HG02571 (cell line): Measurements from ENCODE around the gene CALML4.
"Not testable (repeated sequence)": the region's sequence is repeated elsewhere in the genome, so short reads cannot be mapped to it uniquely, and the experiment has no call there.

Experiments used
- ATAC-seq: cut with Tn5 transposase; IDR thresholded peaks from one replicate; pipeline ENCODE4 v1.9.1; 2021; ENCODE audit warnings: mild to moderate bottlenecking, moderate library complexity; ENCODE audit not compliant: unreplicated experiment

Gene CALML4

DNA sequence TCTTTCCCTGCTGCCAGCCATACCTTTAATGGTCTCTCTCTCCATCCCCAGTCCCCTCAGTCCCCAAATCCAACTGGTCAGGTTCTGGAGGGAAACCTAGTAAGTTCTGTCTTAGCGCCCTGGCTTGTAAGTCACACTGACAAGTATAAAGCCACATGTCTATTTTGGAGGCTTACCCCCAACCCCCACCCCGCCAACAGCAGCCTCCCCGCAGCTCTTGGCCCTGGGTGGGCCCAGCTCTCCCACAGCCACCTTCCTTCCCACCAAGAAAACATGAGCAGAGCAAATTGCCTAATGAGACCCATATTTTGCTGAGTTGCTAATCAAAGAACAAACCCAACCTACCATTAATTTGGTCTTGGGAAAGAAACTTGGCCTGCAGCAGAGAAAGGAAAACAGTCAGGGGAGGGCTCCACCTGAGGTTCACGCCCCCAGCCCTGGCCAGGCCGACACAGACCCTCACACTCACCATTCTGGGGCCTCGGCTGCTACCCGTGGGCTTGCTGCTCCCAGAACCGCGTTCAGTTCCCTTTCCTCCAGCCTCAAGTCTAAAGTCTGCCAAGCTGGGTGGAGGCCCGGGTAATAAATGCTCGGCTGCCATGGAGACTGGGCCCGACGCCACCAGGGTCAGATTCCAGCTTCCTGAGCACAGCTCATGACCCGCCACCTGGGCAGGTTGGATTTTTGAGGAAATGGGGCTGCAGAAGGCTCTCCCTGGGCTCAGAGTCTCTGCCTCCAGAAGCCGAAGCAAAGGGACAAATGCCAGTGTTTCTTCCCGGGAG, at the start of gene CALML4:
TSS of gene CALML4 (minus strand) at position 557 of the 782 bp plus-strand sequence. CDS start at position 472, 85 bp downstream.
- ATAC-seq: no peak

DNA sequence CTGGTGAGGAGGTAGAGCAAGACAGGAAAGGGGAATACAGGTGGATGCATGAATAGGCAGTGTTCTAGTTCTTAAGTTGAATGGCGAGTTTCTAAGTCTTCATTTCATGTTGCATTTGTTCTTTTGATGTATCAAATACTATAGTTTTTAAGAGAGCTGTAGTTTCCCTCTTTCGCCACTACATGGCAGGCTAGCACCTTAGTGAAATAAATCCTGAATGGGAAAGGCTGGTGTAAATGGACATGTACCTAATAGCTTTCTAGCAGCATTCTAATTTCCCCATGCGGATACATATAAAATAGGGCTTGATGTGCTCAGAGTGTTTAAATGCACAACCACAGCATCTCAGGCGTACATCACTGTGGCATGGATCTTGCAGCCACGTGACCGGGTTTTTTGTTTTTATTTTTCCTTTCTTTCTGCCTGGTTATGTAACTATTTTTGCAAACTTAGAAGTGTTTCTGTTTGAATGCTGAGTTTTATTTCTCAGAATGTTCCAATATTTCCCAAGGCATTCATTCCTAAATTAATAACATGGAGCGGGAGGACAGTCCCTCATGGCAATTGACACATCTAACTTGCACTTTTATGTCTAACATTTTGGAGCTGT, 47.9 kb upstream of the CALML4 start:
- no peak for ATAC-seq

- ATAC-seq: no peak
These were observed 44.1 kb upstream of the CALML4 start for GRCh38 chr15:68249058-68249713.

DNA sequence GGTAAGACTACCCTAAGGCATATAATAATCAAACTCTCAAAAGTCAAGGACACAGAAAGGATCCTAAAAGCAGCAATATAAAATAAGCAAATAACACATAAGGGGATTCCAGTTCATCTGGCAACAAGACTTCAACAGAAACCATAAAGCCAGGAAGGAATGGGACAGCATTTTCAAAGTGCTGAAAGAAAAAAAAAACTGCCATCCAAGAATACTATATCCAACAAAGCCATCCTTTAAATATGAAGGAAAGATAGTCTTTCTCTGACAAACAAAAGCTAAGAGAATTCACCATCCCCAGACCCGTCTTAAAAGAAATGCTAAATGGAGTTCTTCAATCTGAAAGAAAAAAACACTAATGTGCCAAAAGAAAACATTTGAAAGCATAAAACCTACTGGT, 39.1 kb upstream of the CALML4 start:
- no peak for ATAC-seq

GRCh38 chr15:68241088-68241935, 36.2 kb upstream of the CALML4 start:
- ATAC-seq: no peak

DNA sequence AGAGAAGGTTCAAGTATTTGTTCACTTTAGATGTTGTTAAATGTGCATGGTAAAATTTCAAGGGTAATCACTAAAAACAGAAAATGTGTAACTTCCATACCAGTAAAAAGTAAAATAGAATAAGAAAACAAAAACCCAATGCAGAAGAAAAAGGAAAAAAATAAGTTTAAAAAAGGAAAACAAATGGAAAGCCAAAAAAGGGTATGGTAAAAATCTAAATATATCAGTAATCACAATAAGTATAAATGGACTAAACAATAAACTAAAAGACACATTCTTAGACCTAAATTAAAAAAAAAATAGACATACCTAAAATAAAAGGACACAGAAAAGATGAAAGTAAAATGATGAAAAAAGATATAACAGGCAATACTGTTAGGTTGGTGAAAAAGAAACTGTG, 33.9 kb upstream of the CALML4 start:
- ATAC-seq: no peak

DNA sequence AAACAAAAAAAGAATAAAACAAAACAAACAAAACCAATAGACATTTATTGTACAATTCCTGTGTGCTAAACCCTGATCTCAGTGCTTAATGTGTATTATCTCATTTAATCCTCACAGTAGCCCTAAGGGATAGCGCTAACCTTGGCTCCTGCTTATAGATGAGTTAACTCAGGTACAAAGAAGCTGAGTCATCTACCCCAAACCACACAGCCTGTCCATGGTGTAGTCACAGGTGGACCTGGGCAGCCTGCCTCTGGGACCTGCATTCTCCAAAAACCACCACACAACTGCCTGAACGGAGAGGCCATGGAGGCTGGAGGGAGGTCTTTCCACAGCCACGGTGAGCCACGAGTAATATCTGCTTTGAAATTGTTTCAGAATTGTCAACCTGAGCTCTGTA, 29.9 kb upstream of the CALML4 start:
- ATAC-seq: no peak

DNA sequence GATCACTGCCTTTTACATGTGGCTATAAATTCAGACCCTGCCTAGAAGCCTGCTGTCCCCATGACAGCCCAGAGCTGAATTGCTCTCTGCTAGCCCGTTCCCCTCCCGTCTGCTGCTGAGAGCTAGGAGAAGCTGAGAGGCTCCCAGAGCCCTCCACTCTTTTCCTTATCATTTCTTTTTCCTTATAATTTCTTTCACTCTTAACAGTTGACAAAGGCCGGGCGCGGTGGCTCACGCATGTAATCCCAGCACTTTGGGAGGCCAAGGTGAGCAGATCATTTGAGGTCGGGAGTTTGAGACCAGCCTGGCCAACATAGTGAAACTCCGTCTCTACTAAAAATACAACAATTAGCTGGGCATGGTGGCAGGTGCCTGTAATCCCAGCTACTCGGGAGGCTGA, 29.4 kb upstream of the CALML4 start:
- not testable (repeated sequence) for ATAC-seq

DNA sequence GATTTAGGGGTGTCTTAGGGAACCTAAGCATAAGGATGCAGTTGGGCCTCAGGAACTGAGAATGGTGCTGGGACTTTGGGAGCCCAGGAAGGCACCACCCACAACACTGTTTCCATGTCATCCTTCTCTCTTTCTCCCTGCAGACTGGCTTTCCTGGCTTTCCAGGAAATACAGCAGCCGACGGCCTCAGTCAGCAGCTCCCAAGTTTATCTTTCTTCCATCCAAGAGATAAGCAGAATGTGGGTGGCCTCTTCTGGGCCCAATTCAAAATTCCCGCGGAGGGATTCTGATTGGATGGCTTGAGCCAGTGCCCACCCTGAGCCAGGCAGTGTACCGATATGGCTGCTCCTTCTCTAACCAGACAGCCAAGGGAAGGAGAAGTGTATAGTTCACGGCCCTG, 28.9 kb upstream of the CALML4 start:
- no peak for ATAC-seq

DNA sequence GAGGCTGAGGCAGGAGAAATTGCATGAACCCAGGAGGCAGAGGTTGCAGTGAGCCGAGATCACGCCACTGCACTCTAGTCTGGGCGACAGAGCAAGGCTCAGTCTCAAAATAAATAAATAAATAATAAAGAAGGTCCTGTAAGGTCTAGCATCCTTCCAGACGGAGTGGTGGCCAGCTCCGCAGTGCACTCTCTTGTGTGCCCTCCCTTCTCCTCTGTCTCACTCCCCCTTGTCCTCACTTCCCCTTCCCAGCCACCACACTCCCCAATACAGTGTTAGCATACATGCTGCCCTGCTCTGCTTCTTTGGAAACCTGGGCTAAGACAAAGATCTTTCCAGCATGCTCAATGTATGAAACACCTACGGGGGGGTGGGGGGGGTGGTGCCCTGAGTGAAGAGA, 27.8 kb upstream of the CALML4 start:
- no peak for ATAC-seq

- no peak for ATAC-seq
These were observed 27.3 kb upstream of the CALML4 start for GRCh38 chr15:68232449-68232848.

DNA sequence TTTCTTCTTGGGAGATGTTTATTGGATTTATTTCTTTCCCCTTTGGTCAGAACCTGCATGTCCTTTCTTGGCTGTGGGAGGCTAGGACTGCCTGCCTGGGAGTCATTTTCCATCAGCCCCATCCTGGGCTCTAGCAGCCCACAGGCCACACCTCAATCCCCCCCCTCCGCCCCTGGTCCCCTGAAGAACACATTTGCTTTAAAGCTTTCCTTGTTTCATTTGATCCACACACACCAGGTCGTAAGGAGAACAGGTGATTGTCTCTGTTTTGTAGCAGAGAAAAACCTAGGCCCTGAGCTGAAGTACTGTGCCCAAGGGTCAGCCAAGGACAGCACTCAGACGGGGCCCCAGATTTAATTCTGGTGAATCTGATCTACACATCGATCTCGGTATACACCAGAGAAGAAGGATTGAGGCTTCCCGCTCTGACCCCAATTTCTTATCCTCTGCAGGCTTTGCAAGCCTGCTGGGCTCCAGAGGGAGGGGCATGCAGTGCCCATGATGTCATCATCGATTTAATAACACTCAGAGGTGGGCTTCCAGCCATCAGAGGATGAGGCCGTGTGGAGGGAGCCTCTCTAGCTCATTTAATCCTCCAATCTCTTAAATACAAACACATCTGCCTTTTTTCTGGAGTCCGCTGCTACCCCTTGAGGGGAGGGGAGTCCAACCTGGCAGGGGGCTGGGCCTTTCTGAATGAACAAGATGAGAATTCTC, 26.1 kb upstream of the CALML4 start:
- no peak for ATAC-seq

DNA sequence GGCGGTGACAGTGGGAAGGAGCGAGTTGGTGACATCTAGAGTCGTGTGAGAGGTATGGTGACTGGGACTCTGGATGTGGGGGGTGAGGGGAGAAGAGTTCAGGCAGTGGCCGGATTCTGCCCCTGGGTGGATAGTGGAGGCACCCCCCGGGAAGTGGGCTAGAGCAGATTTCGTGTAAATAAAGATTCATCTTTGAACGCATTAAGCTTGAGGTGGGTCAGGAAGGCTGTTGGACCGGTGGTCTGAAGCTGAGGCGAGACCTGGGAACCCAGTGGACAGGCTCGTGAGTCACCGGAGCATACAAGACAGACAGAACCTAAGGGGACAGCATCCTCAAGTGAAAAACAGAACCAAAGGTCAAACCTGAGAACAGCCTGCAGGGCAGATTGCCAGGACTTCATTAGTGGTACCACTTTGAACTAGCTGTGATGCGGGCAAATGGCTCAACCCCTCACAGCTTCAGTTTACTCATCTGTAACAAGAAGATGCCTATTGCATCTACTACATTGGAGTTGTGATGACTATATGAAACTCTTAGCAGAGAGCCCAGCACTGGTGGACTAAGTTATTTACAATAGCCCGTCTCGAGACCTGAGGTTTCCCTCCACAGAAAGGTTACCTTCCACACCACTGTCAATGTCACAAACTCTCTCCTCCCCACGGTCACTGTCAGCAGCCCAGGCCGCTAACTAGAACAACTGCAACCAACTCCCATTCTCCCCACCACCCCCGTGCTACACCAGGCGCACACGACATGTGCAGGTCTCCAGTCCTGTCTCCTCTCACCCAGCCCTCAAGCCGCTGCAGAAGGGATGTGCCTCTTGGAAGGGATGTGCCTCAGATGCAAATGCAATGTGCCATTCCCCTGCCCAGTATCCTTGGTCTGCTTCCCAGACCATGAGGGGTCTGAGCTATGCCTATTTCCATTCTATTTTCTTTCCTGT, 25.3 kb upstream of the CALML4 start:
- ATAC-seq: no peak

DNA sequence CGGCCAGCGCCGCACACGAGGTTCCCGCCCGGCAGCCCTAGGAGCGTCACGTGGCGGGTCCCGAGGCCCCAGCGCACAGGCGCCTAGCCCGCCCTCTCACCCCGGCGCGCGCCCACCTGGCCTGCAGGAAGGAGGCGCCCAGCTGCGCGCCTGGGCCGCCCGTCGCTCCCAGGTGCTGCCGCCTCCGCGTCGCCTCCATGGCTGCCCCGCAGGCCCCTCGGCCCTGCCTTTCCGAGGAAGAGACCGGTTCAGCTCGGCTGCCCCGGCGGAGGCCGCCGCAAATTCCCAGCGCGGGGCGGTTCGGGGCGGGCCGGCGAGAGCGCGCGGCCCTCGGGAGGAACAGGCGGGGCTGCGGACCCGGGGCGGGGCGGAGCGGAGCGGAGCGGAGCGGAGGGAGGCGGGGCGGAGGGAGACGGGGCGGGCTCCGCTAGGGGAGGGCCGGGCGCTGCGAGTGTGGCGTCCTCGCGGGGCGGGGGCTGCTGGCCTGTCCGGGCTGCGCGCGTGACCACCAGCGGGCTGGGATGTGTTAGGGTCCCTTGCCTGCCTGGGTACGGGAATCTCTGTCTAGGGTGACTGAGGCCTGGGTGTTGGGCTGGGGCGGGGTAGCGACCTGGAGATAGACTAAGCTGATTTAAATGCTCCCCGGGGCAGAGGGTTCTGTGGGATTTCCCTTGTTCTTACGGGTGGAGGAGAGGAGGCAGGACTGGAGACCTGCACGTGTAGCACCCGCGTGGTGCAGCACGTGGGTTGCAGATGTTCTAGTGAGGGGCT, 24.4 kb upstream of the CALML4 start, which contains the start of gene CLN6:
TSS of gene CLN6 (minus strand) at position 343 of the 771 bp plus-strand sequence. CDS start at position 199, 144 bp downstream.
- ATAC-seq: peak; percentile 70

- peak; percentile 4 for ATAC-seq
These were observed 23.8 kb upstream of the CALML4 start for GRCh38 chr15:68228971-68229385.

DNA sequence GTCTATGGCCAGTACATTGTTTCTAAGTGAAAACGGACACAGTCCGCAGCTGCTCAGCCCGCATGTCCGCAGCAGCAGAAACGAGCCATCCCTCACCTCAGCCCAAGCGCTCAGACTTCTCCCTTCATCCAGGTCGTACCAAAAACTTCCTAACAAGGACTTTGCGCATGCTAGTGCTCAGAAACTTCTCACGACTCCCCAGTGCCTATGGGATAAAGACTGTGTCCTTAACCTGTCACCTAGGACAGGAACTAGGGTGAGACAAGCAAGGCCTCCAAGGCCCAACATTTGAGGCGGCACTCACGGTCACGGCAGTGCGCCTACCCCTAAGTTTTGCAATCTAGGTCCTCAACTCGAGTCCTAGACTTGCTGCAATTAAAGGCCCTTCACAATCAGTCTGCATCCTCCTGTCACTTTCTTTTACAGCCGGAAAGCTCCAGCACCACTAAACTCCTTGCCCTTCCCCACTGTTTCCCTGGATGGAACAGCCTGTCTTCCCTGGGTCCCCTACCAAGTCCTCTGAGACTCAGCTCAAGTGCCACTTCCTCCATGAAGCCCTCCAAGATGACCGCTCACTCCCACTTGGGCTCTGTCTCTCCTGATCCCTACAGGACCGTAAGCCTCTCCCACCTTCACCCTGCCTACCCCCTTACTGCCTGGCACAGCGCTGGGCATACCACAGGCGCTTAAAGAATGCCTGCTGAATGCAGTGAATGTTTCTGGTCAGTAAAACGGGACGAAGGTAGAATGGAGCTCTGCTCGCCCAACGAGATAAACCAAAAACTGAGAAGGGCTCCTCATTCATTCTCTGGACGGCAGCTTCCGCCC, 23.2 kb upstream of the CALML4 start:
- ATAC-seq: no peak

- ATAC-seq: no peak
These were observed 22.6 kb upstream of the CALML4 start for GRCh38 chr15:68227643-68228142.
